GM18499 (cell line): ENCODE data around the gene ASMTL.
"Not testable (repeated sequence)": the region's sequence is repeated elsewhere in the genome, so short reads cannot be mapped to it uniquely, and the experiment has no call there.

ENCODE experiments used
- ATAC-seq: cut with Tn5 transposase; IDR thresholded peaks from one replicate; pipeline ENCODE4 v1.9.1; 2021; ENCODE audit warnings: moderate number of reproducible peaks; ENCODE audit not compliant: insufficient read depth, unreplicated experiment

Gene ASMTL

DNA sequence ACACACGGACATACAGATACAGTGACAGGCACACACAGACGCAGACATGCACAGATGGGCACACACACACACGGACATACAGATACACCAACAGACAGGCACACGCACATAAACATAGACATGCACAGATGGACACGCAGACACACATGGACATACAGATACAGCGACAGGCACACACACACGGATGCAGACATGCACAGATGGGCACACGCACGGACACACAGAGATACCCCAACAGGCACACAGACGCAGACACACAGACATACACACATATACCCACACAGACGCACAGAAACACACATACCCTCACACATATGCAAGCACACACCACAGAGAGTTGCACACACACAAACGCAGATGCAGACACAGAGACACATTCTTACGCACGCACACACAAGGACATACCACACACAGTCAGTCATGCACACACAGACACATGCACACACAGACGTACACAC, 36.4 kb downstream of the ASMTL start:
- no peak for ATAC-seq

GRCh38 chrX:1412551-1413161, 40.1 kb downstream of the ASMTL start:
- ATAC-seq: no peak

- no peak for ATAC-seq
Measured at GRCh38 chrX:1411326-1411725, 41.4 kb downstream of the ASMTL start.

- ATAC-seq: no peak
Measured at GRCh38 chrX:1407035-1407434, 45.7 kb downstream of the ASMTL start.

DNA sequence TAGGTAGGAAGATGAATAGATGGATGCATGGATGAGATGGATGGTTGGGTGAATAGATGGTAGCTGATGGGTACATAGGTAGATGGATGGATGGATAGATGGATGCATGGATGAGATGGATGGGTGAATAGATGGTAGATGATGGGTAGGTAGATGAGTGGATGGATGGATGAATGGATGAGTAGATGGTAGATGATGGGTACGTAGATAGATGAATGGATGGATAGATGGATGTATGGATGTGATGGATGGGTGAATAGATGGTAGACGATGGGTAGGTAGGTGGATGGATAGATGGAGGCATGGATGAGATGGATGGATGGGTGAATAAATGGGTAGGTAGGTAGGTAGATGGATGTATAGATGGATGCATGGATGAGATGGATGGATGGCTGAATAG, 46.9 kb downstream of the ASMTL start:
- not testable (repeated sequence) for ATAC-seq

DNA sequence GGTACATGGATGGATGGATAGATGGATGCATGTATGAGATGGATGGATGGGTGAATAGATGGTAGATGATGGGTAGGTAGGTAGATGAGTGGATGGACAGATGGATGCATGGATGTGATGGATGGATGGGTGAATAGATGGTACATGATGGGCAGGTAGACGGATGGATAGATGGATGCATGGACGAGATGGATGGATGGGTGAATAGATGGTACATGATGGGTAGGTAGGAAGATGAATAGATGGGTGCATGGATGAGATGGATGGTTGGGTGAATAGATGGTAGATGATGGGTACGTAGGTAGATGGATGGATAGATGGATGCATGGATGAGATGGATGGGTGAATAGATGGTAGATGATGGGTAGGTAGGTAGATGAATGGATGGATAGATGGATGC, 48.8 kb downstream of the ASMTL start:
- ATAC-seq: not testable (repeated sequence)

DNA sequence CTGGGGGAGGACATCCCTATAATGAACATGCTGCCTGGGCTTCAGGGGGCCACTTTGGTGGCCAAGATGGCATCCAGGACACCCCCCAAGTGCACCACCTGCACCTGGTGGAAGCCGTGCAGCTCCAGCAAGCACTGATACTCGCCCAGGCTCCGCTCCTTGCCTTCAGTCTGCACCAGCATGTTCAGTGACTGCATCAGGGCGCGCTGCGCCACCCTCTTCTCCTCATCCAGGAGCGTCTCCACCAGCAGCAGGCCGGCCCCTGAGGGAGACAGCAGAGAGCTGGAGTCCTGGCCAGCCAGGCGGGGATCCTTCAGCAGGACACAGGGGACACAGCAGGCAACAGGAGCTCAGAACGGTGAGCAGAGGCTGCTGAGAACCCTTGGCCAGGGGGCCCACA, 49.5 kb downstream of the ASMTL start:
- ATAC-seq: no peak

- ATAC-seq: no peak
Measured at GRCh38 chrX:1401611-1402430, 50.9 kb downstream of the ASMTL start.

DNA sequence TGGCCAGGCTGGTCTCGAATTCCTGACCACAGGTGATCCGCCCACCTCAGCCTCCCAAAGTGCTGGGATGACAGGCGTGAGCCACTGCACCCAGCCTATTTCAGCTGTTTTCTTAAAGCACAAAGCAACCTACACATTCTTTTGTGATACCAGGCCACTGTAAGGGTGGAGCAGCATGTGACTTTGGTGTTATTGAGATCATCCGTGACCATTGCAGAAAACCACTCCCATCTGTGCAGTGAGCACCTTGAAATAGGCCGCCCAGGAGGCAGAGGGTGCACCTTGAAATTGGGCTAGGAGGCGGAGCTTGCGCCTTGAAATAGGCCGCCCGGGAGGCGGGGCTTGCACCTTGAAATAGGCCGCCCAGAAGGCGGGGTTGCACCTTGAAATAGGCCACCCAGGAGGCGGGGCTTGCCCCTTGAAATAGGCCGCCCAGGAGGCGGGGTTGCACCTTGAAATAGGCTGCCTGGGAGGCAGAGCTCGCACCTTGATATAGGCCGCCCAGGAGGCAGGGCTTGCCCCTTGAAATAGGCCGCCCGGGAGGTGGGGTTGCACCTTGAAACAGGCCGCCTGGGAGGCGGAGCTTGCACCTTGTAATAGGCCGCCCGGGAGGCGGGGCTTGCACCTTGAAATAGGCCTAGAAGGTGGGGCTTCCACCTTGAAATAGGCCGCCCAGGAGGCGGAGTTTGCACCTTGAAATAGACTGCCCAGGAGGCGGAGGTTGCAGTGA, 51.8 kb downstream of the ASMTL start:
- ATAC-seq: no peak

- no peak for ATAC-seq
Measured at GRCh38 chrX:1400049-1400448, 52.7 kb downstream of the ASMTL start.

DNA sequence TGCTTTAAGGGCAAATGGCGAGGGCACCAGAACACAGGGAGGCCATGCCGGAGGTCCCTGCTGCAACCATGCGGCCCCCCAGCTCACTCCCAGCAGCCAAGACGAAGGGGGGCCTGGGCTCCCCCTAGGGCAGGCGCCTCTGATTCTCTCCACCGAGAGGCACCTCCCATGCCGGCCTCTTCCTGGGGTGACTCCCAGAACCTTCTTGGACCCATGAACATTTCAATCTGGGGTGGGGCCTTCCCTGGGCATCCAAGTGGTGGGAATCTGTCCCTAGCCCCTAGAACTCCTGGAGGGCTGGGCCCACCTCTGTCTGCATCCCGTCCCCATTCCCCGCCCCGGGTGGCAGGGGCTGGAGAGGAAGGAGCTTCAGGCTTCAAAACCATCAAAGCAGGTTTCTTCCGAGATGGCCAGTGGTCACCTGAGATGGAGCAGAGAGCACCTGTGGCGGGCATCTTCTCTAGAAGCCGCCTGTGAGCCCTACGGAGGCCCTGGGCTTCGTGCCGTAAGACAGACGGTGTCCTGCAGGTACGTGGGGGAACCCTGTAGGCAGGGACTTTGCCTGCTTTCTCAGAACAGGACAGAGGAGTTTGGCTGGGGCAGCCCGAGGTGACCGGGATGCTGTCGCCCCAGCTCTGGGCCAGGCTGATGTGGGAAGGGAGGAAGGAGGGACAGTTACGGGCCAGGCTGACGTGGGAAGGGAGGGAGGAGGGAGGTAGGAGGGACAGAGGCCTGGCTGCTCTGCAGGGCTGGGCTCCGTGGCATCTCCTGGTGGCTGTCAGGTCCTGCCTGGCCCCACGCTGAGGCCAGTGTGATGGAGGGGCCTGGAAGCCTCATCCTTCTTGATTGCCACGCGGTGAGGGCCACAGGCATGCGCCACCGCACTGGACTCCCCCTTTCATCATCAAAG, 54.0 kb downstream of the ASMTL start:
- ATAC-seq: no peak

- no peak for ATAC-seq
Measured at GRCh38 chrX:1397441-1398270, 55.1 kb downstream of the ASMTL start.

- ATAC-seq: no peak
Measured at GRCh38 chrX:1397001-1397400, 55.7 kb downstream of the ASMTL start.

DNA sequence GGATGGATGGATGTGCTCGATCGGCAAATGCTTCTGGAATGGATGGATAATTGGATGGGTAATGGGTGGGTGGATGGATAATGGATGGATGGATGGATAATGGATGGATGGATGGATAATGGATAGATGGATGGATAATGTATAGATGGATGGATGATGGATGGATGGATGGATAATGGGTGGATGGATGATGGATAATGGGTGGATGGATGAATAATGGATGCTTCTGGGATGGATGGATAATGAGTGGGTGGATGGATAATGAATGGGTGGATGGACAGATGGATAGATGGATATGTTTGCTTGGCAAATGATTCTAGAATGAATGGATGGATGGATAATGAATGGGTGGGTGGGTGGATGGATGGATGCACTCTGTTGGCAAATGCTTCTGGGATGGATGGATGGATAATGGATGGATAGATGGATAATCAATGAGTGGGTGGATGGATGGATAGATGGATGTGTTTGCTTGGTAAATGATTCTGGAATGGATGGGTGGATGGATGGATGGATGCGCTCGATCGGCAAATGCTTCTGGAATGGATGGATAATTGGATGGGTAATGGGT, 57.0 kb downstream of the ASMTL start:
- no peak for ATAC-seq

DNA sequence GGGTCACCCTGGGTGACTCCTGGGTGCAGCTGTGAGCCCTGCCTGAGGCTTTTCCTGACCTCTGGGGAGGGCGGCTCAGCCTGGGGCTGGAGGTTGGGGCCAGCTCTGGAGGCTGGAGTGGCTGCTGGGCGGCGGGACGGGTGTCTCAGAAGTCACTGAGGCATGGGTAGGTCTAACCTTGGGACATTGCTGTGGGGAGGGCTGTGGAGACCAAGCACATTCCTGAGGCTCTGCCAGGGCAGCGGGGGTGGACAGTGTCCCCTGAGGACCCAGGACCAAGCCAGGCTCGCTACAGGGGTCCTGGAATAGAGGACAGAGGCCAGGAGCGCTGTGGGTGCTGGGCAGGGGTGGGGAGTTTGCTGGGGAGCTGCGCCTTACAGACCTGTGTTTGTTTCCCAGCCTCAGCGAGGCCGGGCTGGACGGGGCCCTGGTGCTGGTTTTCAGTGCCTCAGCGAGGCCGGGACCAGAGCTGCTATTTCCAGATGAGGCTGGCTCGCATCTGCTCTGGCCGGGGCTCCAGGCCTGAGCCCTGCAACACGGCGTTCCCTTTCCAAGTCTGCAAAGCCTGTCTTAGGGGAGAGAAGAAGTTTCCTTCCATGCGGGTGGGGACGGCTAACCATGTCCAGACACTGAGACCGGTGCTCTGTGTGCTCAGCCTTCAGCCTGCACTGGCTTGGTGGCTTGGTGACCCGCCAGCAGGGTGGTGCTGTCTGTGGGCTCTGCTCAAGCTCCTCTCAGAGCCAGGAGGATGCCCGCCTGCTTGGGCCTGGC, 57.8 kb downstream of the ASMTL start:
- ATAC-seq: no peak

DNA sequence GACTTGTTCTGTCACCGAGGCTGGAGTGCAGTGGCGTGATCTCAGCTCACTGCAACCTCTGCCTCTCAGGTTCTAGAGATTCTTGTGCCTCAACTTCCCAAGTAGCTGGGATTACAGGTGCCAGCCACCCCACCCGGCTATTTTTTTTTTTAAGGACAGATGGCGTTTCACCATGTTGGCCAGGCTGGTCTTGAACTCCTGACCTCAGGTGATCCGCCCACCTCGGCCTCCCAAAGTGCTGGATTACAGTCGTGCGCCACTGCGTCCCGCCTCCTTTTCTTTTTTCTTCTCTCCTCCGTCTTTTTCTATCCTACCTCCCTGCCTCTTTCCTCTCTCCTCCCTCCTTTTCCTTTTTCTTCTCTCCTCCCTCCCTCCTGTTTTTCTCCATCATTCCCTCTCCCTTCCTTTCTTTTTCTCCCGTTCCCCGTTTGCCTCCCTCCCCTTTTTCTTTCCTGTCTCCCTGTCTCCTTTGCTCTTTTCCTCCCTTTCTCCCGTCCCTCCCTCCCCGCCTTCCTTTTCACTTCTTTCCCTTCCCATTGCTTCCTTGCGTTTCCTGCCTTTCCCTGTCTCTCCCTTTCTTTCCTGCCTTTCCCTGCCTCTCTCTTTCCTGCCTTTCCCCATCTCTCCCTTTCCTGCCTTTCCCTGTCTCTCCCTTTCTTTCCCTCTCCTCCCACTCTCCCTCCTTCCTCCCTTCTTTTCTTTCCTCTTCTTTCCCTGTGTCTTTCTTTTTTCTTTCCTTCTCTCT, 58.7 kb downstream of the ASMTL start:
- ATAC-seq: no peak

DNA sequence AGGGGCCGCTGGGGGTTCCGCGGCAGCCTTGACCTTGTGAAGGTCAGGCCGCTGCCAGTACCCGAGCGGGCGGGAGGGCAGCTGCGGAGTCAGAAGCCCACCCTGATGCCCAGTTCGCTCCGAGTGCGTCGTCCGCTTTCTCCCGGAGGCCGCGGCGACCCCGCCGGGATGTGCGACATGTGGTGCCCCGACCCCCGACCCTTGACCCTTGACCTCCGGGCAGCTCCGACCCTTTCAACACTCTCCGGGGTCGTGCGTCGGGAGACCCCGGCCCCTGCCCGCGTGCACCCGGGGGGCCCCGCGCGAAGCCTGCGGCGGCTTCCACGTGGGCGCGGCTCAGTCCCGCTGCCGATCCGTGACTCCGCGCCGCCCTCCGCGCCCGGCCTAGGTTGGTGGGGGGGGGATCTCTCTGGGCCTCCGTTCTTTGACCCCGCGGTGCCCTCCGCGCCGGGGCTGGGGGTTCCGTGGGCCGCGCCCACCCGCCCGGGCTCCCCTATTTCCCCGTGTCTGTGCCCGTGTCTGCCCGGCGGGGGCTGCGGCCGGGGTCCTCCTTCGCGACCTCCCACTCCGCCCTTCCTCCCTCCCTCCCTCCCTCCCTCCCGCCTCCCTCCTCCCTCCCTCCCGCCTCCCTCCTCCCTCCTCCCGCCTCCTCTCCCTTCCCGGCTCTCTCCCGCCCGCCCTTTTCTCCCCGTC, 60.2 kb downstream of the ASMTL start:
- no peak for ATAC-seq
